NT2/D1 (cell line): Measurements from ENCODE around the gene FBXL7.

Experiments used
- SUZ12 ChIP-seq: IDR thresholded peaks from 2 replicates; pipeline ENCODE4 v1.6.1; 2011; ENCODE audit not compliant: insufficient read length, insufficient read depth; ENCODE audit errors: extremely low read depth
- YY1 ChIP-seq: IDR thresholded peaks from 2 replicates; pipeline ENCODE4 v1.6.1; 2011; ENCODE audit not compliant: insufficient read length, insufficient read depth

- no peak for TF ChIP-seq YY1
- no peak for TF ChIP-seq SUZ12
These were observed 457.1 kb downstream of the FBXL7 start for GRCh38 chr5:15957124-15957523.
